Panc1 (cell line): Measurements from ENCODE around the gene BTBD9. TPM values are rescaled to one million over a fixed set of nuclear protein-coding genes. Genes with fewer than 3 reads are reported as not detected.

Experiments used
- ATAC-seq: fragments of 200-7000 bp; cut with Tn5 transposase; 2 replicates; pipeline ENCODE4 v1.9.1; 2020; ENCODE audit warnings: mild to moderate bottlenecking, moderate library complexity
- BruUV-seq: library from RNA; stranded (reverse); fragments of 400-500 nt; replicated peaks from 2 replicates; lab custom pipeline; 2021; lab: Mats Ljungman, UMichigan
- CTCF ChIA-PET: fragments of 300-600 bp; sonication (Branson Sonifier 250); formaldehyde crosslinking; loops from one replicate; lab custom pipeline; 2022; ENCODE audit warnings: antibody characterized with exemption; lab: Charles Lee
- POLR2A ChIA-PET: fragments of 300-600 bp; sonication (Branson Sonifier 250); formaldehyde crosslinking; loops from one replicate; lab custom pipeline; 2022; ENCODE audit warnings: antibody characterized with exemption; lab: Charles Lee
- DNase-seq: peaks from one replicate; pipeline ENCODE4 v3.0.0-alpha.2; 2010; ENCODE audit warnings: low read depth, low spot score
- H3K27ac ChIP-seq: 2 replicates; pipeline ENCODE4 v1.5.1; 2011; ENCODE audit warnings: mild to moderate bottlenecking, low read length, inconsistent platforms
- H3K27me3 ChIP-seq: fragments of 200-500 bp; sonication (Bioruptor generic); 2 replicates; pipeline ENCODE4 v1.6.0; 2014; ENCODE audit warnings: low read length, inconsistent platforms; ENCODE audit not compliant: control insufficient read depth, insufficient read depth
- H3K36me3 ChIP-seq: fragments of 200-500 bp; sonication (Bioruptor generic); 2 replicates; pipeline ENCODE4 v1.5.1; 2014; ENCODE audit warnings: inconsistent platforms, mild to moderate bottlenecking, low read length, moderate library complexity; ENCODE audit not compliant: control insufficient read depth, insufficient read depth
- H3K4me1 ChIP-seq: 2 replicates; pipeline ENCODE4 v1.5.1; 2011; ENCODE audit warnings: inconsistent platforms, mild to moderate bottlenecking, low read length, moderate library complexity; ENCODE audit not compliant: control insufficient read depth, insufficient read depth
- H3K4me3 ChIP-seq, 2 experiments: 2 replicates each; pipeline ENCODE4 v1.5.1; 2011 to 2012; ENCODE audit warnings: low read depth in 2 of 2, low read length in 2 of 2, mild to moderate bottlenecking in 2 of 2, inconsistent platforms in 1 of 2, moderate library complexity in 1 of 2
- H3K9me3 ChIP-seq: fragments of 200-500 bp; sonication (Bioruptor generic); 2 replicates; pipeline ENCODE4 v1.5.1; 2014; ENCODE audit warnings: low read depth, mild to moderate bottlenecking, inconsistent platforms, low read length, moderate library complexity; ENCODE audit not compliant: control insufficient read depth, insufficient read depth
- CTCF ChIP-seq: fragments of 450-650 bp; IDR thresholded peaks from 2 replicates; pipeline ENCODE4 v1.5.1; 2017; ENCODE audit warnings: mild to moderate bottlenecking
- POLR2AphosphoS5 ChIP-seq: IDR thresholded peaks from 2 replicates; pipeline ENCODE4 v1.6.1; 2012; ENCODE audit warnings: mild to moderate bottlenecking, low read depth, low read length, moderate library complexity
- SIN3A ChIP-seq: IDR thresholded peaks from 2 replicates; pipeline ENCODE4 v1.6.1; 2012; ENCODE audit warnings: low read depth, mild to moderate bottlenecking, low read length, moderate library complexity, borderline replicate concordance; ENCODE audit not compliant: insufficient read depth
- TCF7L2 ChIP-seq: IDR thresholded peaks from 2 replicates; pipeline ENCODE4 v1.6.1; 2011; ENCODE audit warnings: mild to moderate bottlenecking, low read depth, low read length, inconsistent platforms
- in situ Hi-C: cut with HindIII; loops from 2 replicates; pipeline ENCODE4 v1.10.0; 2016; ENCODE audit warnings: low sequenced_read_pairs, low pct_unique_long_range_greater_than_20kb
- intact Hi-C: fragments of 100-400 bp; cut with micrococcal nuclease; formaldehyde crosslinking; loops from one replicate; pipeline ENCODE4 v1.10.0; 2022; ENCODE audit not compliant: unreplicated experiment
- total RNA-seq: library from RNA; stranded (reverse); gene quantifications from one replicate; pipeline ENCODE4 v1.2.1, GENCODE V29; 2021; ENCODE audit not compliant: unreplicated experiment
- TF ChIP-seq, protein P1 (sequence below), 2 experiments: IDR thresholded peaks; 2 replicates each; pipeline ENCODE4 v1.6.1; 2011 to 2012; ENCODE audit warnings: low read depth in 2 of 2, control low read depth in 1 of 2, low read length in 1 of 2, mild to moderate bottlenecking in 1 of 2, moderate library complexity in 1 of 2; ENCODE audit not compliant: insufficient read depth in 1 of 2

BTBD9 gene
- total RNA-seq, 1 experiment from 2014 or later, result 12.8 TPM

DNA sequence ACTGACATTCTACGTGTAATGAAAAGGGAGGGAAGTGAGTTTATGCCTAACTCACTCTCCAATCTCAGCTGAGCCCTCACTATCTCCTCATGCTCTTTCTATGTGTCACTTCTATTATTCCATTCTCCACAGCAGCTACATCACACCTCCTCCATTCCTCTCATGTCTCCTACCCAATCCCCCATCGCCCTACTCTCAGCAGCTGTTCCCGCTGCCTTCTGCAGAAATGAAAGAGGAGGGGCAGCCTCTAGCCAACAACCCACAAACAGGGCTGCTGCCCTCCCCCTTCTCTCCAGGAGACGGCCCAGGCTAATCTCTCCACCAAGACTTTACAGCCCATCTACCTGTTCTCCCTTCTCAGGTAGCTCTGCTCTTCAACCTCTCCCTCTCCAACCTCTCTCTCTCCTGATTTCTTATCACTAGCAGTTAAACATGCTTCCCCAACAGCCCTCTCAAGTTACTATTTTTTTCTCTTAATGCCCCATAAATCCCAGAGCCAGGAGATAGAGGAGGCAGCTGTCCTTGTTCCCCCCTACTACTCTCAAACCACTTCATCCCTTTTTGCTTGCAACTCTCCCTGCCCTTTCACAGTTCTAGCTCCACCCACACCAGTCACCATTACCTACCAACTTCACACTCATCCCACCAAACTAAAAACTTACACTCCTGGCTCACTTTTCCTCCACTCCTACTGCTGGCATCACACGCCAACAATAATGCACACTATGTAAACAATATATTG is 136.5 kb downstream of the BTBD9 start:
- Histone ChIP-seq H3K27ac (no peak overlapping the region), H3K4me1 (no peaks in the 10 kb centered on the region), H3K4me3 (no peak overlapping the region), H3K9me3 (no peaks in the 10 kb centered on the region), H3K27me3 (no peaks in the 10 kb centered on the region), H3K36me3 (no peaks in the 10 kb centered on the region)
- intact Hi-C loops, result no loop called here
- BruUV-seq, result no TSS peak
- CTCF ChIA-PET, result interaction anchor here (0.6 kb wide), 1 partner anchor 117 kb away, joined by 7 read pairs; no protein-coding TSS in a partner anchor
- POLR2A ChIA-PET, result no interaction called here
- DNase-seq (no peak), ATAC-seq (no peak)
- TF ChIP-seq SIN3A, result no peak
- in situ Hi-C loops, result no loop called here

GRCh38 chr6:38502423-38502822 is 137.3 kb downstream of the BTBD9 start:
- Histone ChIP-seq H3K9me3 (no peaks in the 10 kb centered on the region), H3K27me3 (no peaks in the 10 kb centered on the region), H3K36me3 (no peaks in the 10 kb centered on the region), H3K27ac (no peak overlapping the region), H3K4me1 (no peaks in the 10 kb centered on the region), H3K4me3 (no peak overlapping the region)
- CTCF ChIA-PET, result interaction anchor here (0.6 to 1.3 kb wide), 2 partner anchors 8 to 117 kb away, joined by 4 to 7 read pairs; no protein-coding TSS in a partner anchor
- POLR2A ChIA-PET, result interaction anchor here (1.2 kb wide), 1 partner anchor 15 kb away, joined by 3 read pairs; no protein-coding TSS in a partner anchor
- no peak for ATAC-seq
- TF ChIP-seq POLR2AphosphoS5 (no peak), TCF7L2 (no peak), SIN3A (no peak), CTCF (no peak)
- TF ChIP-seq, protein P1, sequence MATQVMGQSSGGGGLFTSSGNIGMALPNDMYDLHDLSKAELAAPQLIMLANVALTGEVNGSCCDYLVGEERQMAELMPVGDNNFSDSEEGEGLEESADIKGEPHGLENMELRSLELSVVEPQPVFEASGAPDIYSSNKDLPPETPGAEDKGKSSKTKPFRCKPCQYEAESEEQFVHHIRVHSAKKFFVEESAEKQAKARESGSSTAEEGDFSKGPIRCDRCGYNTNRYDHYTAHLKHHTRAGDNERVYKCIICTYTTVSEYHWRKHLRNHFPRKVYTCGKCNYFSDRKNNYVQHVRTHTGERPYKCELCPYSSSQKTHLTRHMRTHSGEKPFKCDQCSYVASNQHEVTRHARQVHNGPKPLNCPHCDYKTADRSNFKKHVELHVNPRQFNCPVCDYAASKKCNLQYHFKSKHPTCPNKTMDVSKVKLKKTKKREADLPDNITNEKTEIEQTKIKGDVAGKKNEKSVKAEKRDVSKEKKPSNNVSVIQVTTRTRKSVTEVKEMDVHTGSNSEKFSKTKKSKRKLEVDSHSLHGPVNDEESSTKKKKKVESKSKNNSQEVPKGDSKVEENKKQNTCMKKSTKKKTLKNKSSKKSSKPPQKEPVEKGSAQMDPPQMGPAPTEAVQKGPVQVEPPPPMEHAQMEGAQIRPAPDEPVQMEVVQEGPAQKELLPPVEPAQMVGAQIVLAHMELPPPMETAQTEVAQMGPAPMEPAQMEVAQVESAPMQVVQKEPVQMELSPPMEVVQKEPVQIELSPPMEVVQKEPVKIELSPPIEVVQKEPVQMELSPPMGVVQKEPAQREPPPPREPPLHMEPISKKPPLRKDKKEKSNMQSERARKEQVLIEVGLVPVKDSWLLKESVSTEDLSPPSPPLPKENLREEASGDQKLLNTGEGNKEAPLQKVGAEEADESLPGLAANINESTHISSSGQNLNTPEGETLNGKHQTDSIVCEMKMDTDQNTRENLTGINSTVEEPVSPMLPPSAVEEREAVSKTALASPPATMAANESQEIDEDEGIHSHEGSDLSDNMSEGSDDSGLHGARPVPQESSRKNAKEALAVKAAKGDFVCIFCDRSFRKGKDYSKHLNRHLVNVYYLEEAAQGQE (IDR thresholded peaks at IDR 0.05; ENCODE audit: insufficient read depth in 1 of 2, low read depth in 2 of 2, low read length in 1 of 2), result no peak
- intact Hi-C loops (no loop called here), in situ Hi-C loops (no loop called here)
- BruUV-seq, result no TSS peak
- no peak for DNase-seq

DNA sequence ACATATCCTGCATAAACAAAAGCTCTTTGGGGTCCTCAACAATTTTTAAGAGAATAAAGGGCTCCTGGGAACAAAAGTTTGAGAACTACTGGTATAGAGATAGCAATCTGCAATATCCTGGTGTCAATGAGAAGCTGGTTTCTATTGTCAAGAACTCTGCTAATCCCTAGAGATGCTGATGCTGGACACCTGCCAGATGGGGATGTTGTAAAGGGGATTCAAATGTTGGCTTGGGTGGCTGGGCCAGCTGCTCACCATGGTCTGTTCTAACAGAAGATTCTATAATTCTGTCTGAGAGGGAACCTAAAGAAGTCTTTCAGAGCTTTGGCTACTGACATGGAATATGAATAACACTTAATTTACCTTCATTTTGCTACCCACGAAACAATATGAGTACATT is 137.8 kb downstream of the BTBD9 start:
- TF ChIP-seq, protein P1 (IDR thresholded peaks at IDR 0.05; ENCODE audit: insufficient read depth in 1 of 2, low read depth in 2 of 2, low read length in 1 of 2), result no peak
- no peak for TF ChIP-seq POLR2AphosphoS5
- no peak for TF ChIP-seq TCF7L2
- TF ChIP-seq CTCF, result no peak
- no peak for TF ChIP-seq SIN3A
- no peaks in the 10 kb centered on the region for H3K36me3 ChIP-seq
- H3K4me3 ChIP-seq, result no peak overlapping the region
- no peaks in the 10 kb centered on the region for H3K9me3 ChIP-seq
- no TSS peak for BruUV-seq
- CTCF ChIA-PET, result interaction anchor here (1.3 kb wide), 1 partner anchor 8 kb away, joined by 4 read pairs; no protein-coding TSS in a partner anchor
- no peaks in the 10 kb centered on the region for H3K4me1 ChIP-seq
- intact Hi-C loops, result no loop called here
- POLR2A ChIA-PET, result interaction anchor here (1.2 kb wide), 1 partner anchor 15 kb away, joined by 3 read pairs; no protein-coding TSS in a partner anchor
- in situ Hi-C loops, result no loop called here
- no peaks in the 10 kb centered on the region for H3K27me3 ChIP-seq
- DNase-seq (no peak), ATAC-seq (no peak)
- no peak overlapping the region for H3K27ac ChIP-seq
